ENCODE measurements around the gene METTL13.

GRCh38 chr1:171738911-171739310 lies 42.5 kb upstream of the METTL13 start:
- no peak for TF ChIP-seq CTCF (IDR thresholded peaks at IDR 0.05; ENCODE audit: poor library complexity, severe bottlenecking)
- no peak for TF ChIP-seq TAF1 (IDR thresholded peaks at IDR 0.05; ENCODE audit: low read depth)
- no peak for TF ChIP-seq REST (IDR thresholded peaks at IDR 0.05; ENCODE audit: borderline replicate concordance)
- TF ChIP-seq RAD21 (conservative IDR thresholded peaks at IDR 0.05), result no peak
- TF ChIP-seq POLR2AphosphoS5 (IDR thresholded peaks at IDR 0.05), result no peak
- TF ChIP-seq EZH2 (IDR thresholded peaks at IDR 0.05; ENCODE audit: borderline replicate concordance, insufficient read depth, low read length, poor library complexity, severe bottlenecking), result no peak
- no peak for TF ChIP-seq SMC3 (conservative IDR thresholded peaks at IDR 0.05; ENCODE audit: poor library complexity)

All from neural cell (in vitro differentiated cells).